IPS-NIHi7 (cell line): ENCODE data around the gene GCSAM.

Experiments
- DNase-seq: peaks from one replicate; pipeline ENCODE4 v3.0.0; 2012; ENCODE audit warnings: mixed read lengths; ENCODE audit errors: extremely low spot score

GCSAM gene

GRCh38 chr3:112132975-112133448, at the start of gene GCSAM:
TSS of gene GCSAM (minus strand) at chr3:112133248. CDS start at chr3:112133120, 128 bp downstream.
- DNase-seq: no peak

GRCh38 chr3:112175646-112176045, 42.6 kb upstream of the GCSAM start:
- DNase-seq: no peak

GRCh38 chr3:112175037-112175436, 42.0 kb upstream of the GCSAM start:
- DNase-seq: no peak

GRCh38 chr3:112171144-112171543, 38.1 kb upstream of the GCSAM start:
- DNase-seq: no peak

GRCh38 chr3:112170046-112170445, 37.0 kb upstream of the GCSAM start:
- no peak for DNase-seq

GRCh38 chr3:112167758-112168157, 34.7 kb upstream of the GCSAM start:
- DNase-seq: no peak

- DNase-seq: no peak
These were observed 16.1 kb upstream of the GCSAM start for GRCh38 chr3:112149136-112149535.

- no peak for DNase-seq
These were observed 10.6 kb upstream of the GCSAM start for GRCh38 chr3:112143689-112144088.

GRCh38 chr3:112143251-112143650, 10.2 kb upstream of the GCSAM start:
- DNase-seq: no peak

GRCh38 chr3:112141293-112141692, 8.2 kb upstream of the GCSAM start:
- no peak for DNase-seq

GRCh38 chr3:112140584-112140983, 7.5 kb upstream of the GCSAM start:
- DNase-seq: no peak

- no peak for DNase-seq
These were observed 5.3 kb upstream of the GCSAM start for GRCh38 chr3:112138219-112138969.

GRCh38 chr3:112137781-112138180, 4.7 kb upstream of the GCSAM start:
- no peak for DNase-seq

GRCh38 chr3:112136959-112137693, 4.1 kb upstream of the GCSAM start:
- DNase-seq: peak; percentile 52

GRCh38 chr3:112136046-112136445, 3.0 kb upstream of the GCSAM start:
- DNase-seq: no peak

GRCh38 chr3:112134335-112135124, 1.5 kb upstream of the GCSAM start:
- no peak for DNase-seq

- no peak for DNase-seq
These were observed 732 bp upstream of the GCSAM start for GRCh38 chr3:112133626-112134334.

- DNase-seq: no peak
These were observed 494 bp downstream of the GCSAM start for GRCh38 chr3:112132554-112132953.

GRCh38 chr3:112132088-112132487, 960 bp downstream of the GCSAM start:
- no peak for DNase-seq

- no peak for DNase-seq
These were observed 1.9 kb downstream of the GCSAM start for GRCh38 chr3:112131111-112131510.

GRCh38 chr3:112130638-112130993, 2.4 kb downstream of the GCSAM start:
- DNase-seq: no peak
